CD4-positive, alpha-beta T cell treated with Interleukin-10 for 1 hour (primary cell): ENCODE data around the gene RAB11FIP4.

Experiments used
- DNase-seq: peaks from one replicate; pipeline ENCODE4 v3.0.0-alpha.2; 2020

RAB11FIP4 gene

DNA sequence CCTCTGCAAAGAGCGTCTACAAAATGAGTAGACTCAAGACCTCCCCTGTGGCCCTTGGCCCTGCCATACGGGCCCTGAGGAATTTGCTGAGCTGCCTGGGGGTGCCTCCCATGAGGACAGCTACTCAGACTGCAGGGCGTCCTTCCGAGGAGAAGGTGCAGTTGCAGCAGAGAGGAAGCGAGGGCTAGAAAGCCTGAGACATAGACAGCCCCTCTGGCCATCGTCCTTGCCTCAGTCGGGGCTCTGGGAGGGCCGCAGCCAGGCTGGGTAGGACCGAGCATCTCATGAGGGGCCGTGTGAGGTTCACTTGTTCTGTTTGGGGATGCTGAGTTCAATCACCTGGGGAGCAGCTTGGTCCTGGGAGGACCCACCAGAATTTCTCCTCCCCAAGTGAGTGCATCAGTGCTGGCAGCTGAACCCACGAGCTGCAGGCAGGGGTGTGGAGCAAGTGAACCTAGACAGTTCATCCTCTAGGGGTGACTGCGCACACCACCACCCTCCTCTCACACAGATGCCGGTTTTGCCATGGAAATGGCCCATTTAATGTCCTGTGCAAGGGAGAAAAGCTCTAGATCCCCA is 20.3 kb downstream of the RAB11FIP4 start:
- DNase-seq: no peak

DNA sequence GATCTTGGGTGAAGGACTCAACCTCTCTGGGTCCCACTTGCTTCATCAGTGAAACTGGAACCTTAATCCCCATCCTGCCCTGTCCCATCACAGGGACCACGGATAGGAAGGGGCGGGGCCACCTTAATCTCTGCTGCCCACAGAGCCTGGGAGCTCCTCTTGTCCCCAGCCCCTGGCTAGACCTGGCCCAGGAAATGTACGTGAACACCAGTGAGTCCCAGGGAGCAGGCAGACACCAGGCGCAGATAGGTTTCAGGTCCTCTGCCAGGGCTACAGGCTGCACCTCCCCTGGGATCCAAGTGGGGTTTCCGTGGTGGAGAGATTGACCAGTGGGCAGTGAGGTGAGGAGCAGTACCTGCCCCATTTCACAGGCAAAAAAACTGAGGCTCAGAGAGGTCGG is 21.0 kb downstream of the RAB11FIP4 start:
- DNase-seq: no peak

DNA sequence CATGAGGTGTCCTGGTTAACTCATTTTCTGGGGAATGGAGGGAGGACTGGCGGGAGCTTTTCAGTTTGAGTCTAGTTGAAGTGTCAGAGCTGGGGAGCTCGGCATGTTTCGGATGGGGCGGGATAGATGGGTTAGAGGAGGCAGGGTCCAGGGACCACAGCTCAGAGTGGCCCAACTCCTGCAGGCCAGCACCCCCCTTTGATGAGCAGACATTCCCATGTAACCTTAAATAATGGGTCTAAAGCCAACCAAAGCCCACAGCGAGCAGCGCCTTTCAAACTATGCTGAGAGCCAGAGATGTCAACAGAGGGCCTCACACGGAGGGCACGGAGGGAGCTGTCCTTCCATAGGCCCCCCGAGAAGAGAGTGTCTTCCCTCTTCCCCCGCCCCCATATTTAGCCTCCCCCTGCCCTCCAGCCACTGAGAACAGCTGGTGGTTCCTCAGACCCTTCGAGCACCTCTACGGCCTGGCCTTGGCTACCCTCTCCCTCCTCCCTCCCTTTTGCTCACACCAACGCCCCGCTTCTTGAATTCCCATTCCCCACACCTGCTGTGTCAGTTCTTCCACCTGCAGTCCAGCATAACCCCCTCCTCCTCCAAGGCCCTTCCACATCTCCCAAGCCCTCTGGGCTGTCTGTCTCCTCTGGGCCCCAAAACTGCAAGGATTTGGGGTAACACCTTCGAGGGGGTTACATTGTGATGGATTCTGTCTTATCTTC is 21.8 kb downstream of the RAB11FIP4 start:
- no peak for DNase-seq

DNA sequence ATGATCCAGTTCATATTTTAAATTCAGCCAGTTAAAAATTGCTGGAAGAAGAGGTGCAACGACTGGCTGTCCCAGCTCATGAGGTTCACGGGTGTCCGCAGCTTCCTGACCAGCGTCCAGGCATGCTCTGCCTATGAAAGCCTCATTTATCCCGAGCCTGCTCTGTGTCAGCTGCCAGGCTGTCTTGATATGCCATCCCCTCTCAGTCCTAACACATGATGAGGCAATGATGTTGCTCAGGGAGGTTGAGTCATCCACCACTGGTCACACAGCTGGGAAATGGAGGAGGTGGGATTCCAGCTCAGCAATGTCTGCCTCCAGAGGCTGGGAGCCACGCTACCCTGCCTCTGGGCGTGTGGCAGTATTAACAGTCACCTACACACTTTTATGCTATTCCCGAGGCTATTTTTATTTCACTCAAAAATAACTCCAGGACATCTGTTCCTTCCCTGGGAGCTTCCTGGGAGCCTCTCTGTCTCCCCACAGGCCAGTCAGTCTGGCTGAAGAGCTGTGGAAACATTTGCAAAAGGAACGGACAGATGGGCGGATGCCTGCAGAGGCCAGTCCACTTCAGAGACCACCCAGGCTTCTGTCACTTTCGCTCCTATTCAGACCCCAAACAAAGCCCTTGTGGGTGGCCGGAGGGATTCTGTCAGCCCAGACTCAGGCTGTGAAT is 22.5 kb downstream of the RAB11FIP4 start:
- no peak for DNase-seq

DNA sequence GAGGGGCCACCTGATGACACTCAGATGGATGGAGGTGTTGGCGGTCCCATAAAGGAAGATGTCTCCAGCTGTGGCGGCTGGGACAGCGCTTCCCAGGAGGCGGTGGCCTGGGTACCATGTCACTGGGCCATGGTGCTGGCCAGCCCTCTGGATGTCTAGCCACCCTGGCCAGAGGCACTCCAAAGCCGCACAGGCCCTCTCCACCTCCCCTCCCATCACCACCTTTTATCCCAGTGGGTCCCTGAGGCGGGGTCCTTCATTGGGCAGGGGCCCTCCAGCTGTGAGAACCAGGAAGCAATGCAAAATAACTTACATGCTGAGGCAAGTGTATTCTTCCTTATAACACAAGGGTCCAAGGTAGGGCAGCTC is 23.1 kb downstream of the RAB11FIP4 start:
- no peak for DNase-seq

DNA sequence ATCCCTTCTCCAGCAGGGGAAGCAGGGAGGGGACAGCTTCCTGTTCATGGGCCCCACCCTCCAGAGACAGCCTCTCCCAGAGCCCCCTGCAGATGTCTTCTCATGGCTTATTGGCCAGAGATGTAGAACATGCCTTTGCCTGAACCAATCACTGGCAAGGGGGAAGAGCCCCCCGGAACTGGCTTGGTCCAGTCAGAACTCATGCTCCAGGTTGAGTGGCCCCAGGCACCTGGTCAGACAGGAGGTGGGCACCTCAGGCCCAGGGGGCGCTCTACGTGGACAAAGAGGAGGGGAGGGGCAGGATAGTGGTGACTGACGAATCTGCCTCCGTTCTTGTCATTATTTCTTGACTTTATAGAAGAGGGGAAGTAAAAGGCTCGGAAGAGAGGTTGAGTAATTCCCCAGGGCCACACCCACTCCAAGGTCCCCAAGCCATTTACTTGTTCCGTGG is 23.6 kb downstream of the RAB11FIP4 start:
- no peak for DNase-seq

DNA sequence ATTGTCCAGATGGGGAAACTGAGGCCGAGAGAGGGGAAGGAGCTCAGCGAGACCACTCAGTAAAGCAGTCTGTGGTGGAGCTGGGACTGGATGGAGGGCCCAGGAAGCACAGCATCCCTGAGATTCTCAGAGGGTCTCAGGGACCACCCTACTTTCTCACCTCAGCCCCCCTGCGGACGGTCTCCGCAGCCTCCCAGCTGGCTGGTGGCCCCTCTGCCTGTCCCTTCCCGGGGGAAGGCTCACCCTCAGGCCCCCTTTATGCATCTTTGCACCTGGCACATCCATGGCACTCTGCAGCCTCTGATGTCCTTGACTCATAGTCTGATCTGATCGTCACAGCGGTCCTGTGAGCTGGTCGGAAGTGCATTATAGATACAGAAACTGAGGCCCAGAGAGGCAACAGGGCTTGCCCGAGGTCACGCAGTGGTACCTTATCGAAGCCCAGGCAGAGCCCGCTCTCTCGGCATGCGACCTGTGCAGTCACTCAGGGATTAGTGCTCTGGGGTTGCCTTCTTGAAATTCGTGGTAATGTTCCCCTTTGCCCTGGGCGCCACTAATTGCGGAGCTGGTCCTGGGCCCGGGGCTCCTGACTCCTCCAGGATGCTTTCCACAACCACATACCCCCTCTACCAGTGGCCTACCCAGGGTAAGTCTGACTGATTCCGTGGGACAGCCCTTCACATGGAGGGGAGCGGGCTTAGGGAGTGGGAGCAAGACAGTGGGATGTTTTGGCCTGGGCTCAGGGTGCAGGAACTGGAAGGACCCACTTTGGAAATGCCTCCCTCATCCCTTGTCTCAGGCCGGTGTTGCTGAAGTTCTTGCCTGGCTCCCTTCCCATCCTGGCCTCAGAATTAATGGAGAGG is 24.4 kb downstream of the RAB11FIP4 start:
- no peak for DNase-seq

DNA sequence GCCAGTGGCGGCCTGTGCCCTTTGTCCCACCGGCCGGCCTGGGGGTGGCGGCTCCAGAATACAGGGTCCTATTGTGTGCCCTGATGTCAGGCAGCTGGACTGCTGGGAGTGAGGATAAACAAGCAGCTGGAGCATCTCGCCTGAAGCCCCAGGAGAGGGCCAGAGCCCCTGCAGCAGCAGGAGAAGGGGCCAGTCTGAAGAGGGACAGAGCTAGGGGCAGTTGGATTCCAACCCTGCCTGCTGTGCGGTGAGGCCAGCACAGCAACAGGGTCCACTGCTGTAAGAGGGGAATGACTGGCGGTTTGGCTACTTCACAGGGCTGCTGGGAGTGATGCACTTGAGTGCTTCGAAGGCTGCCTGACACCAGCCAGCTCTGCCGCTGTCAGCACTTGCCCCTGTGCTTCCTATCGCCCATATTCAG is 25.0 kb downstream of the RAB11FIP4 start:
- no peak for DNase-seq

DNA sequence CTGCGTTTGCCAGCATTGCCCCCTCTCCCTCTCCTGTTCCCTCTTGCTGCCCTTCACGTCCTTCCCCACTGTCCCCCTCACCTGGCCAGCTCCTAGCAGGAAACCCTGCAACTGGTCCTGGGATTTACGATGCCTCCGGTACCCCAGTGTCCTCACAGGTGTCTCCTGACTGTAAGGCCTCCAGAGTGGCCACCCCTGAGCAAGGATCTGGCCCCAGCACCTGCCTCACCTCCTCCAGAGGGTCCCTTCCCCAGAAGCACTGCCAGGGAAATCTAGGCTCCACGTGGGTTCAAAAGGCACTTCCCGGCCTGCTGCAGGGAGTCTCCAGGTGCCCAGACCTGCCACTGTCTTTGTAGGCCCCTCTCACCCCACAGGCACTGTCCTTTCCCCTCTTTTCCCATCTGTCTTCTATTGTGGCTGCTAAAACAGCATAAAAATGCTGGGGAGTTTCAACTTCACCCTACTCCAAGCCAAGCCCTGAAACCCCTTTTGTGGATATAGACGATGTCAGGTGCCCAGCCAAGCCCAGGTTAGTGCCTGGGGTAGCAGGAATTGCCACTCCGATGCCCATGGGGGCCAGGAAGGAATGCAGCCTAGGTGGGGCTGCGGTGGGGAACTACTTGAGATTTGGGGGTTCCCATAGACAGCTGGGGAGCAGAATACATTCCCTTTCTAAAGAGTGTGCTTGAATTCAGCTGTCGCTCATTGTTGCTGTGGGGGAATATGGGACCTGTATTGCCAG is 25.7 kb downstream of the RAB11FIP4 start:
- no peak for DNase-seq

DNA sequence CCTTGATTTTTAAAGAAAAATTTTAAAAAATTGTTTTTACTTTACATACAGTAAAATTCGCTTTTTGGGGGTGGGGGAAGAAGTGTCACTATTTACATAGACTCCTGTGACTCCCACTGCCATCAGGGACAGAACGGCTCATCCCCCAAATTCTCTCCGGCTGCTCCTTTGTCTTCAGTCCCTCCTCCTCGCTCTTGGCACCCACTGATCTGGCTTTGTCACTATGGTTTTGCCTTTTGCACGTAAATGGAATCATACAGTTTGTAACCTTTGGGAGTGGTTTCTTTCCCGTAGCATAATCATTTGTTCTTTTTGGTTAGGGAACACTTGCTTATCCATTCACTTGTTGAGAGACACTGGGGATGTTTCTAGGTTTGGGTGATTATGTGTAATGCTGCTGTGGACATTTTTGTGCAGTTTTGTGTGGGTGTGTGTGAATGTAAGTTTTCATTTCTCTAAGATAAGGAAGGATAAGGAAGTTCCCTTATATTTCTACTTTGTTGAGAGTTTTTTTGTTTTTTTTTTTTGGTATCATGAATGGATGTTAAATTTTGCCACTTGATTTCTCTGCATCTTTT is 27.4 kb downstream of the RAB11FIP4 start:
- no peak for DNase-seq

DNA sequence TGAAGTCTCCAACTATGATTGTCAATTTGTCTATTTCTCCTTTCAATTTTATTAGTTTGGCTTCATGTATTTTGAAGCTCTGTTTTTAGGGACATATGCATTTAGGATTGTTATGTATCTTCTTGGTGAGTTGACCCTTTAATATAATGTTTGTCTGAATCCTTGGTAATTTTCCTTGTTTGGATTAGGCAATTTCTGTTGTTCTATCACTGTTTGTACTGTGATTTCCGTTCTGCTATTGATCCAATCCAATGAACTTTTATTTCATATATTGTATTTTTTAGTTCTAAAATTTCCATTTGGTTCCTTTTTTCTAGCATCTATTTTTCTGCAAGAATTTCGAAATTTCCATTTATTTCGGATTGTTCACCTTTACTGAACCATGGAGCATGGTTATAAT is 31.0 kb downstream of the RAB11FIP4 start:
- DNase-seq: no peak

DNA sequence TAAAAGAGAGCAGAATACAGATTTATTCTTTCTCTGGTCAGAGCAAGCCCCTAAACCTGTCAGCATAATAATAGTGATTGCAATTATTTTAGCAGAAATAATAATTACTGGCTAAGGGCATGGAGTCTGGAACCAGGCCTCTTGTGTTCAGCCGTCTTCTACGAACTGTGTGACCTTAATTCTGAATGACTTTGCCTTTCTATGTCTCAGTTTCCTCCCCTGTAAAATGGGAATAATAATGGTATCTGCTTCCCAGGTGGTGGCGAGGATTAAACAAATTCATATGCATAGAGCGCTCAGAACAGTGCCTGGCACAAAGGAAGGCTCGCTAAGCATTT is 33.4 kb downstream of the RAB11FIP4 start:
- no peak for DNase-seq

DNA sequence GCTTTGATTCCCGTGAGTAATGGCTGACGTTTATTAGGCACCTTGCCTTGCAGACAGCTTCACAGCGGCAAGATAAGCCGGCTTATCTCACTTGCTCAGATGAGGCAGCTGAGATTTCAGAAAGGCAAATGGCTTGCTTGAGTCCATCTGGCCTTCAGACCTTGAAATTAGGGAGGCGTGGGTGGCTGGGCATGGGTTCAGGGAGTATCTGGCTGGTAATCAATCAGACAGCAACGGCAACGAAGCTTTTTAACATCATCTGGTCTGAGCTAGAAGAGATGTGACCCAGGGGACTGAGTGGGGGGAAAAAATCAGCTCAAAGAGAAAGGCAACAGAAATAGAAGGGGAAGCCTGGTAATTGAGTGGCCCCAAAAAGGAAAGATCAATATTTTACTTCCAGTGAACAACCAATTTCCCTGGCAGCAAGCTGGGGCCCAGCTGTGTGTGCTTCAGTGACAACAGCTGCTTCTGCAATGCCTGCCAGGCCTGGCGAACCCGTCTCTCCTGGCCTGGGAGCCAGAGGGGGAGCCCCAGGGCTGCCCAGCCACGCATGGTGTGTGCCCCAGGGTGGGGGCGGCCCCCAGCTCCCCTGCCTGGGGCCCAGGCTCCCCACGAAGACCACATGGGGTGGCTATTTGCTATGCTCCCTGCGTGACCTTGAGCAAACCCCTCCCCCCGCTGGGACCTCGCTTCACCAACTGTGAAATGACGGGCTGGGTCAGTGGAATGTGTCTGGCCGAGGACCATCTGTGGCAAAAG is 34.0 kb downstream of the RAB11FIP4 start:
- DNase-seq: no peak

DNA sequence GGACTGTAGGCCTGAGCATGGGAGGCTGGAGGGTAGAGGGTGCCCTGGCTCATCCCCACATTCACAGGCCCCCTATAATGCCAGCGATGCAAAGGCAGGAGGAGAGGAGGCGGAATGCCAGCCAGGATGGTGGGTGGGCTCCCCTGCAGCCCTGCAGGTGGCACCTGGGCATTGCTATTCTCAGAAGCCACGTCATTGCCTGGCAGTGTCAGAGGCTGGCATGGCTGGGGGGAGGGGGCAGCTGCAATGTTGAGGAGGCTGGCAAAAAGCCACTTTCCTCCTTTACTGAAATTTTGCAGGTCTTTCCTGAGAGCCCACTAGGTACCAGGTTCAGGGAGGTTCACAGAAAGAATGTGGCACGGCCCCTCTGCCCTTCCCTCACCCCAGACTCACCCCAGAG is 36.2 kb downstream of the RAB11FIP4 start:
- no peak for DNase-seq

DNA sequence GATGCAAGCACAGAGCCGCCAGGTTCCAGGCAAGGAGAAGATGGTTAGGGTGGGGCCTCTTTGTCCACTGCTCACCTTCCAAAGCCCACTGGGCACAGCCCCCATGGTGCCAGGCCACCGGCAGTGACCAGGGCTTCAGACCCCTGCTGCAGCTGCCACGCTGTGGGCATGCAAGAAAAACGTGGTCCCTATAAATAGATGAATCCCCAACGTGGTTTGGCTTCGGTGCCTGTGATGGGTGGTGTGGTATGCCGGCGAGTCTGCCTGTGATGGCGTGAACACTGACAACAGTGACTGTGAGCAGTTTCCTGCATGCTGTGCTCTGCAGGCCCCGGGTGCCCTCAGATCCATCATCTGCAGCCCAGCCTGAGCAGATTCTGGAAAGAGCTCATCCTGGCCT is 36.6 kb downstream of the RAB11FIP4 start:
- no peak for DNase-seq

DNA sequence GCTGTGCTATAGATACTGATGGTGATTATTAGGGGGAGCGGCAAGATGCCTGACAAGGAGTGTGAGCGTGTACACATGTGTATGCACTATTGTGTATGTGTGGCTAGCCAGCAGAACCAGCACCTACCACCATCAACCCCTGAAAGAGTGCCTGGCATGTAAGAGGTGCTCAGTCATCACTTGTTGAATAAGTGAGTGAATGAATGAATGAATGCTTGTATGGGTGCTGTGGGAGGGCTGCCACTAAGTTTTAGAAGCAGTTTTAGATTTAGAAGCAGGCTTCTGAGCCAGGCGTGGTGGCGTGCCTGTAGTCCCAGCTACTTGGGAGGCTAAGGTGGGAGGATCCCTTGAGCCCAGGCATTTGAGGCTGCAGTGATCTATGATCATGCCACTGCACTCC is 37.0 kb downstream of the RAB11FIP4 start:
- DNase-seq: no peak

DNA sequence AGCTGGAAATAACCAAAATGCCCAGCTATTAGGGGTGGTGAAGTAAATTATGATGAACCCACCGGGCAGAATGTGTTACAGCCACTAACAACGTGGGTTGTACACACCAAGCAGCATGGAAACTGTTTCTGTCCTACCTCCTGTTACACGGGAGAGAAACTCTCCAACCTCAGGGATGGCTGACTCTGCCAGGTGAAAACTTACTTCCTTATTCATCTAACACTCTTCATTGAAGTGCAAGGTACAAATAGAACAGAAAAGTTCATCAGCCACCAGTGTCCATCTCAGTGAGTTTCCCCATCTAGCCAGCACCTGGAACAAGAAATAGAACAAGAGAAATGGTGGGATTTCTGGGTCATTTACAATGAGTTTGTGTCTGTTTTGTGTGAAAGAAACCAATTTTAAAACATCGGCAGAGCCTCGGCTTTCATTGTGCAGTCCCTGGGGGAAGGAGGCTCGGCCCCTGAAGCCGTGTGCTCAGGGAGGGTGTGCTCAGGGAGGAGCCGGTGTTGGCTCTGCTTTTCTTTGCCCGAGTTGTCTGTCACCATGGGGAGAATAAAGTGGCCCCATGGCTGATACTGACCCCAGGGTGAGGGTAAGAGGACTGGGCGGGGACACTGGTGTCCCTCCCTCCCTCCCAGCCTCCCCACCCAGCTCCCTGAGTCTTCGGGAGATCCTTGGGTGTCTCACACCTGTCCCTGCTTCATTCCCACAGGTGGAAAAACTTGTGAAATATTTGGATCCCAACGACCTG is 39.8 kb downstream of the RAB11FIP4 start:
- DNase-seq: no peak

DNA sequence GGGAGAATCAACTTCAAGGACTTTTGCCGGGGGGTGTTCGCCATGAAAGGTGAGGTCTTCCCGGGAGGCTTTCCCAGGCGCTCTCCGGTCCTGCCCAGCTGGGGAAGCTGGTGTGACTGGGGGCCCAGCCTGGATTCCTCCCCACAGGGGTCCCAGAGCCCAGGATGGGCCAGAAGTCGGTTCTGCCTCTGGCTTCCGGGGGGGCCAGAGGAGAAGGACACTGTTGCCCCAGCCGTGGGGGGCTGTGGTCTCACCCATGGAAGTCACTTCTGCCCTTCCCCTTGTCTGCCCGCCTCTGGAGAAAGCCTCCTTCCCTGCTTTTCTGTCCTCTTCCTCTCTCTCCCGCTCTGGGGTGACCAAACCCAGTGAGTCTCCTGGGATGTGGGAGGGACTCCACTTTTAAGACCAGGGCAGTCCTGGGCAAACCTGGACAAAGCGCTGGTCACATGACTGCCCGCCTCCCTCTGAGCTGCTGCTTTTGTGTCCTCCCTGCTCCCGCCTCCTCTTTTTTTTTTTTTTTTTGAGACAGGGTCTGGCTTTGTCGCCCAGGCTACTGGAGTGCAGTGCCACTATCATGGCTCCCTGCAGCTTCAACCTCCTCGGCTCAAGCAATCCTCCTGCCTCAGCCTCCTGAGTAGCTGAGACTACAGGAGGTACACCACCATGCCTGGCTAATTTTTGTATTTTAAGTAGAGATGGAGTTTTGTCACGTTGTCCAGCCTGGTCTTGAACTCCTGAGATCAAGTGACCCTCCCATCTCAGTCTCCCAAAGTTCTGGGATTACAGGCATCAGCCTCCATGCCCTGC is 40.6 kb downstream of the RAB11FIP4 start:
- DNase-seq: no peak

DNA sequence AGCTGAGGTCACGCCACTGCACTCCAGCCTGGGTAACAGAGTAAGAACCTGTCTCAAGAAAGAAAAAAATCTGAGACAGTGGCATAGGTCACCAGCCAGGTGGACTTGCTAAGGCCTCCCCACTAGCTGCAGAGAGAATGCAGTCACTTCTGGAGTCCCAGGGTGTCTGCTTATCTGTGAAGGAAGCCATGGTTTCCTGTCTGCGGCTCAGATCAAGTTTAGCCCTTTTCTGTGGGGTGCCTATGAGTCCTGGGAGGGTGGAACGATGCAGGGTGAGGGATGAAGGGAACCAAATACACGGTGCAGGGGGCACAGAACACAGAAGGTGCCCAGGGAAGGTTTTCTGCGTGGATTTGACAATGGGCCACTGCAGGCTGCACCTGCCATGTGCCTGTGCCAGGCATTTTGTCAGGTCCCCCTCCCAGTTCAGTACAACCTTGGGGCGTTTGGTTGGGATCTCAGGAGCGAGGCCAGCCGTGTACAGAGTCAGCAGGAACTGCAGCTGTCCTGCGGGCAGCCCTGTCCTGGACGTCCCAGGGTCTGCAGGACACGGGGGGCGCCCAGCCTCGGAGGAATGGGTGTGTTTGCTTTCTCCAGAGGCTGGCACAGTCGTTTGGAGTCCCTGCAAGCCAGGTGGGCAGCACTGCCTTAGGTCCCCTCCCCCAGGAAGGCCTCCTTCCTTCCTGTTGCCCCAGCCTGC is 41.8 kb downstream of the RAB11FIP4 start:
- DNase-seq: peak; percentile 62
